ENCODE measurements around the gene TRDN.
"Not testable (repeated sequence)": the region's sequence is repeated elsewhere in the genome, so short reads cannot be mapped to it uniquely, and the experiment has no call there.

The TRDN gene

GRCh38 chr6:123562677-123563076 is 74.1 kb downstream of the TRDN start:
- TF ChIP-seq POLR2A (IDR thresholded peaks at IDR 0.05; ENCODE audit: low read depth, low read length), result no peak
- FAIRE-seq (no peak), DNase-seq (ENCODE audit: insufficient read length, low spot score) (no peak)

DNA sequence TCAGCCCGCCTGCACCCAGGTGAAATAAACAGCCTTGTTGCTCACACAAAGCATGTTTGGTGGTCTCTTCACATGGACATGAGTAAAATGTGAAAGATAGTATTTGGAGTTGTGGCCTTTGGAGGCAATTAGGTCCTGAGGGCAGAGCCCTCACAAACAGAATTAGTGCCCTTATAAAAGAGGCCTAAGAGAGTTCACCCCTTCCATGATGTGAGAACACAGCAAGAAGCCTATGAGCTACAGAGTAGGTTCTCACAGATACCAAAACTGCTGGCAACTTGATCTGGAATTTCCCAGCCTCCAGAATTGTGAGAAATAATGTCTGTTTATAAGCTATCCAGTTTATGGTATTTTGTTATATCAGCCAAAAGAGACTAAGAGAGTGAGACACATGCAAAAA is 74.5 kb downstream of the TRDN start:
- no peak for TF ChIP-seq POLR2A (IDR thresholded peaks at IDR 0.05; ENCODE audit: low read depth, low read length)
- no peak for FAIRE-seq
- DNase-seq (ENCODE audit: insufficient read length, low spot score), result no peak

- DNase-seq (ENCODE audit: insufficient read length, low spot score); FAIRE-seq: not testable (repeated sequence)
Observed at GRCh38 chr6:123559816-123560215, 76.9 kb downstream of the TRDN start.

DNA sequence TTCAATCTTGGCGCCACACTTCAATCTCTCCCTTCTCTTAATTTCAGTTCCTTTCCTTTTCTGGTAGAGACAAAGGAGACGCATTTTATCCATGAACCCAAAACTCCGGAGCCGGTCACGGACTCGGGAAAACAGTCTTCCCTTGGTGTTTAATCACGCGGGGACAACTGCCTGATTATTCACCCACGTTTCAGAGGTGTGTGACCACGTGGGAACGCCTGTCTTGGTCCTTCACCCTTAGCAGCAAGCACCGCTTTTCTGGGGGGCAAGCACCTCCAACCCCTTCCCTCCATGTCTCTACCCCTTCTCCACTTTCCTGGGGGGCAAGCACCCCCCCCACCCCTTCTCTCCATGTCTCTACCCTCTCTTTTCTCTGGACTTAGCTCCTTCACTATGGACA is 79.3 kb downstream of the TRDN start:
- FAIRE-seq; DNase-seq (ENCODE audit: insufficient read length, low spot score): not testable (repeated sequence)

DNA sequence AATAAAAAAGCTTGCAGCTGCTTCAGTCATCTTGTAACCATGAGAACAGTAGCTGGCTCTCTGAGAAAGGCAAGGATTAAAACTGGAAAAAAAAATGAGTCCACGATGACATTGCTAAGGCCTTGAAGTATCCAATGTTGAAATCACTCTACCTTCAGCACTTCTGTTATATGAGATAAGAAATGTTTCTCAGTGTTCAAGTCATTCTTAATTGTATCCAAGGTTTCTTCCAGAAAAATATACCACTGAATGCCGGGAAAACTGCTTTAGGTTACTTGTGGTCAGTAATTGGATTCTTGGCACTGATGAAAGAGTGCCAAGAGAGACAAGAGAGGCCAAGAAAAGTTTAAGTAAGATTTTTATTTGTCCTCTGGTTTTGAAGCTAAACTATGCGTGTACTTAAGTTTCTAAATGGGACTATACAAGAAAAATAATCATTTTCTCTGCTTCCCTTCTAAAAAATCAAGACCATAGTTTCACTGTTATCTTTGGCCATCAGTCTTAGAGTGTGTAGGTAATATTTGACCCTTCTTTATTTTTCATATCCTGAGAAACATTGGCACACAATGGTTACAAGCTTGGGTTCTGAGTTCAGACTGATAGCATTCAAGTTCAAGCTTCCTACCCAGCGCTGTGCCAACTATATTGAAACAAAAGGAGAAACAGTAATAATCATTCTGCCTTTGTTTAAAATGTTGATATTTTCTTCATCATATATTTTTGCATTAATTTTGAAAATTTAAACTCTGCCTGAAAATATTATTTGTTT is 84.6 kb downstream of the TRDN start:
- FAIRE-seq (no peak), DNase-seq (ENCODE audit: insufficient read length, low spot score) (no peak)
- TF ChIP-seq POLR2A (IDR thresholded peaks at IDR 0.05; ENCODE audit: low read depth, low read length), result no peak

DNA sequence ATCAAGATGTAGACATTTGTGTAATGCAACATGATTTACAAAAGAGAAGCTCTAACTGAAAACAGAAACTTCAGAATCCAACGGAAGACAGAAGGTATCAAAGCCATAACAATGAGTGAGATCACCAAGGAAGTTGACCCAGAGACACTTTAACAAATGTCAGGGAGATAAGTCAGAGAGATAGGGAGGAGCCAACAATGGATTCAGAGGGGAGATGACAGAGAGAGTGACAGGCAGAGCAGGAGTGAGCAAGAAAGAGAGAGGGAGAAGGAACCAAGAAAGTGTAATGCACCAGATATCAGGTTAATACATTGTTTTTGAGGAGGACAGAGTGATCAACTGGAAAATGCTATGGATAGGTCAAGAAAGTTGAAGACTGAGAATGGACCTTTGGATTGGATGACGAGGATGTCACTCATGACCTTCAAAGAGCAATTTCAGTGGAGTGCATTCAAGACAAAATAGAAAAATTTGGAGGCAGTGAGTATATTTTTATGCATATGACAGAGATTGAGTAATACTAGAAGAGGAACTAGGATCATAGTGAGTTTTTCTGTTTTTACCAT is 86.6 kb downstream of the TRDN start:
- no peak for DNase-seq (ENCODE audit: insufficient read length, low spot score)
- no peak for TF ChIP-seq POLR2A (IDR thresholded peaks at IDR 0.05; ENCODE audit: low read depth, low read length)
- FAIRE-seq, result no peak

GRCh38 chr6:123549476-123549875 is 87.3 kb downstream of the TRDN start:
- FAIRE-seq (no peak), DNase-seq (ENCODE audit: insufficient read length, low spot score) (no peak)
- no peak for TF ChIP-seq POLR2A (IDR thresholded peaks at IDR 0.05; ENCODE audit: low read depth, low read length)

DNA sequence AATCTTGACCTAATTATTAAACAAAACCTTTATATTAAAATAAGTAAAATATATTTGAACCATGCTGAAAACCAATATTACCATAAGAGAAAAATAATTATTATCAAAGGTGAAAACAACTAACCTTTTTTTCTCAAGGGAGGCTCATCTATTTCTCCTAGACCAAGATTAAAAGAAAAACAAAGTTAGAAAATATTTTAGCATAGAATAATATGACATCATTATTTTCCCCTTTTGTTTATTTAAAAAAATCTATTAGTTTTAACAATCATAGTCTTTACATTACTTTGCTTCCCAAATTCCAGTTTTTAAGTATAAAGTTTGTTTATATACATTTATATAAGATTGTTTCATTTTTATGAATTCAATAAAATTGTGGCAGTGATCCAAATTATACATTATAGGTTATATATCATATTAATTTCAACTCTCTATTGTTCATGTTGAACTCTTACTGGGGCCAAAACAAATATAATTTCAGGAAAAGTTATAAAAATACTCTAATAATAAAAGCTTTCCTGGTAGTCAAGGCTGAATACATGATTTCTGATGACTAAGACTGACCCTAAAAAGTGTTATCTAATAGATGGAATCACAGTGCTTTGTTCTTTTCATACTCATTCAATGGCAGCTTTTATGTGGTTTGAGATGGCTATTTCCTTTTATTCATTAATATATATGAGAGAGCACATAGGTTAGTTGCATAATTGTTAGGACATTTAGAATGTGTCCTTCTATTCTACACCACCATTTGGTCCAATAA is 89.4 kb downstream of the TRDN start:
- no peak for TF ChIP-seq POLR2A (IDR thresholded peaks at IDR 0.05; ENCODE audit: low read depth, low read length)
- FAIRE-seq (no peak), DNase-seq (ENCODE audit: insufficient read length, low spot score) (no peak)

DNA sequence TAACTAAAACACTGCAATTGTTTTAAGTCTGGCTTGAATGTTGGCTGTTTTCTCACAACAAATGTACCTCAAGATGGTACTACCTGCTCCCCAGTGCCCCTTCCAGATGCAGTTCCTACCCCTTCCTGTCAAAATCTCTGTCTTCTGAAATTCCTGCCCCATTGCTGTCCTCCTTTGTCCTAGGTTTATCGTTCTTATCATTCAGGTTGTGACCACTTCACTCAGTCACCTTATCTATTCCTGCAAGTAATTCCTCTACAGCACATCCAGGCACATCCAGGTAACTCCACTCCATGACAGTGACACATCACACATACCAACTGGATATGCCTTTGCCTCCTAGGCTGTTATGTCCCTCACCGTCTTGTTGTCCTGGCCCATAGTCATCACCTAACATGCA is 90.2 kb downstream of the TRDN start:
- no peak for DNase-seq (ENCODE audit: insufficient read length, low spot score)
- TF ChIP-seq POLR2A (IDR thresholded peaks at IDR 0.05; ENCODE audit: low read depth, low read length), result no peak
- no peak for FAIRE-seq

DNA sequence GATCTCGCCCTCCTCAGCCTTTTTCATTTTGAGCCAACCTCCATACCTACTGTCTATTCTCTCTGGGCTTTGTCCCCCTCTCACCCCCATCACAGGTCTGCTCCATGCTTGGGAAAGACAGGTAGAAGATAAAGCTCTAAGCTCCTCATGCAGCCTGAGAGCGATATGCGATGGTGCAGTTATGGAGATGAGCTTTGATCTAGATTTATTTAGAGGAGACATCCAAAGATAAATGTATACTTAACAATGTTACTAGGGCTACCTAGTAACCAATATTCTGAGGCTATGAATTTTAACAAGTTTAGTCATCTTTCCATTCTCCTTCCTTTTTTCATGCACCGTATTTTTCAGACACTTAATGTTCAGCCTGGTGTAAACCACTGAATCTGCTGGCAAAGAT is 95.3 kb downstream of the TRDN start:
- FAIRE-seq (no peak), DNase-seq (ENCODE audit: insufficient read length, low spot score) (no peak)
- TF ChIP-seq POLR2A (IDR thresholded peaks at IDR 0.05; ENCODE audit: low read depth, low read length), result no peak

DNA sequence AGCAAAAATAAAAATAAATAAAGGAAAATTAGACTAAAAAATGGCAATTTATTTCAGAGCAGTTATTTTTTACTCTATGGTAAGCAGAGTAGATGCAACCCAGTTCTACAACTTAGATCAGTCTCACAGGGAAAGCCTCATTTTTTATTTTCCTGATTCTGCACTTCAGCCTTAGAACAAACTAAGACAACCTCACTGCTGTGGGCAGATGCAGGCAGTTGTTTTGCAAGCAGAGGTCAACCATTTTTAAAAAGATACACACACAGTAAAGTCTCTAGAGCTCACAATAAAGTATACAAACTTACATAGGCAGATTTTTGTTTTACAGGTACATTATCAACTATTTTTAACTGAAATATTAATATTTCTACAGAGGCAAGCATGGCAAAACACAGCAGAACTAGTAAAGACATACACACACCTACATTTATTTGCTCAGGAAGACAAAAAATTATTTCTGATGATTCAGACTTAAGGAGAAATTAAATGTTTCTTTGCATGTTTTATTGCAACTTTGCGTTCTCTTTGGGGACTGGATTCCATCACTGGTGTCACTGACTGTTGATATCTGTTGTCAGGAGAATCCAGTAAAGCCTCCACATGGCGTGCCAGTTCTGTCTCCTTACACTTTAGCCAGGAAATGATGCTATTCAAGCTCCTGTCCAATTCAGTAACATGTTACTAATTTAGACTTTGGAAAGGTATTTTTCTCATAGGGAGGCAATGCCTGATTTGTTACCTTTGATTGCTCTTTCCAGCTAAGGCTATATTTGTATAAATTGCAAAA is 102.7 kb downstream of the TRDN start:
- FAIRE-seq, result no peak
- no peak for DNase-seq (ENCODE audit: insufficient read length, low spot score)
- TF ChIP-seq POLR2A (IDR thresholded peaks at IDR 0.05; ENCODE audit: low read depth, low read length), result no peak

DNA sequence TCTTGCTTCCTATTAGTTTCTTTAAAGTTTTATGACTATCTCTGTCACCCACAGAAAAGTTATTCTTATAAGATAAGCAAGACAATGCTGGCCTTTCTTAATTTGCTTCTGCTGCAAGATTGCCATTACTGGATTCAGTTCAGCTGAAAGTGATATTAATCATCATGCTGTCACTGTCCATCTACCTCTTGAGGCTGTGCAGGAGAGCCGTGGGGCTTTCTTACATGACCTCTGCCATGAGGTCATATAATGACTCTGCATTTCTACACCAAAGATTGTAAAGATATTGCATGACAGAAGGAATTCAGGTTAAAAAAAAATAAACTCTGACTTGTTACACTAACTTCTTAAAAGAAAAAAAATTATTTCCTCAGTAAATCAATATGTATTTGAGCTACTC is 106.9 kb downstream of the TRDN start:
- FAIRE-seq, result no peak
- no peak for DNase-seq (ENCODE audit: insufficient read length, low spot score)
- no peak for TF ChIP-seq POLR2A (IDR thresholded peaks at IDR 0.05; ENCODE audit: low read depth, low read length)

DNA sequence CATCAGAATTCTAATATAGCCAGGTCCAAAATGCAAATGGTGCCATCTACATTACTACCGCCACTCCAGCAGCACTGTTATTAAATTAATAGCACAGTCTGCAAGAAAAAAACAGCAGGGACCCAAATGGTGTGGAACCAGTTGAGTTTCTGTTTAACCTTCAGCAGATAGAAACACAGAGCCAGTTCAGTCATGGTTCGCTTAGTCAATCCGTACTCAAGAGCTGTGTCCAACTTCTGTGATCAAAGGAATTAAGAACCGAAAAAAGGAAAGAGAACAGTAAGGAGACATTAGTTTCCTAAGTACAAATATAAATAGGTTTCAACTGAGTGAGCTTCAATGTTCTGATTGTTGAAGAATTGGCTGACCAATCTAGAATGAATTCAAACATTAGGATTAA is 107.7 kb downstream of the TRDN start:
- FAIRE-seq, result no peak
- DNase-seq (ENCODE audit: insufficient read length, low spot score), result no peak
- no peak for TF ChIP-seq POLR2A (IDR thresholded peaks at IDR 0.05; ENCODE audit: low read depth, low read length)

DNA sequence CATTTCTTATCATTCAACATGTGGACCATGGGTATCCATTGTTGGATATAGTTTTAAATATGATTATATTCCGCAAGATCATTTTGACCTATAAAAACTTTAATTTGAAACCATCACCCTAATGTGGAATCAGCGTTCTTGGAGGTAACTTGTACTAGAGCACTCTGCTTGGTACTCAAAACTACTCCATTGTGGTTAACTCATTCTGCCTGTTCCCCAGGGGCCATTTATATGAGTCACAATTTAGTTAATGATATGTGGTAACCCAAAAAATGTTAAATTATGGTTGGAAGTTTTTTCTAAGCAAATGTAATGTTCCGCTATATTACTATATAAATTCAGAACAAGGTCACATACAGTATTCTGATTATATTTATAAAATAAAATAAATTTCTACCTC is 109.3 kb downstream of the TRDN start:
- no peak for FAIRE-seq
- no peak for DNase-seq (ENCODE audit: insufficient read length, low spot score)
- no peak for TF ChIP-seq POLR2A (IDR thresholded peaks at IDR 0.05; ENCODE audit: low read depth, low read length)

All from H54 (cell line).